PC-9 (cell line): Measurements from ENCODE around the gene HELZ2. TPM values are rescaled to one million over a fixed set of nuclear protein-coding genes. Genes with fewer than 3 reads are reported as not detected.

Experiments used
- BruUV-seq: library from RNA; stranded (reverse); fragments of 400-500 nt; replicated peaks from 2 replicates; lab custom pipeline; 2021; lab: Mats Ljungman, UMichigan
- CTCF ChIA-PET: fragments of 300-600 bp; sonication (Branson Sonifier 250); formaldehyde crosslinking; loops from one replicate; lab custom pipeline; 2022; ENCODE audit warnings: antibody characterized with exemption; lab: Charles Lee
- POLR2A ChIA-PET: fragments of 300-600 bp; sonication (Branson Sonifier 250); formaldehyde crosslinking; loops from one replicate; lab custom pipeline; 2022; ENCODE audit warnings: antibody characterized with exemption; ENCODE audit not compliant: unreplicated experiment; lab: Charles Lee
- DNase-seq, 2 experiments: peaks; one replicate each; pipeline versions ENCODE4 v3.0.0 to v3.0.0-alpha.2; 2015 to 2022; ENCODE audit warnings: mixed read lengths in 1 of 2
- H2AFZ ChIP-seq: fragments of 200-600 bp; sonication (generic); 2 replicates; pipeline ENCODE4 v1.8.1; 2017; ENCODE audit warnings: antibody characterized with exemption
- H3F3A ChIP-seq: fragments of 200-600 bp; sonication (generic); 2 replicates; pipeline ENCODE4 v1.8.1; 2017; ENCODE audit warnings: antibody characterized with exemption, mild to moderate bottlenecking, low read depth; ENCODE audit not compliant: insufficient read depth
- H3K27ac ChIP-seq: fragments of 200-600 bp; sonication (generic); 2 replicates; pipeline ENCODE4 v1.6.1; 2016; ENCODE audit warnings: mixed run types
- H3K27me3 ChIP-seq: fragments of 200-600 bp; sonication (generic); 2 replicates; pipeline ENCODE4 v1.6.1; 2016; ENCODE audit warnings: low read depth, mixed run types; ENCODE audit not compliant: insufficient read depth
- H3K36me3 ChIP-seq: fragments of 200-600 bp; sonication (generic); 2 replicates; pipeline ENCODE4 v1.6.1; 2016; ENCODE audit warnings: low read depth, mixed run types
- H3K4me1 ChIP-seq: fragments of 200-600 bp; sonication (generic); replicated peaks from 2 replicates; pipeline ENCODE4 v1.6.1; 2016; ENCODE audit warnings: mixed run types; ENCODE audit not compliant: insufficient read depth
- H3K4me2 ChIP-seq: fragments of 200-600 bp; sonication (generic); 2 replicates; pipeline ENCODE4 v1.6.1; 2017; ENCODE audit warnings: mixed run types
- H3K4me3 ChIP-seq: fragments of 200-600 bp; sonication (generic); 2 replicates; pipeline ENCODE4 v1.6.1; 2016; ENCODE audit warnings: mixed run types
- H3K79me2 ChIP-seq: fragments of 200-600 bp; sonication (generic); 2 replicates; pipeline ENCODE4 v1.6.1; 2017; ENCODE audit warnings: low read depth, mixed run types
- H3K9me2 ChIP-seq: fragments of 200-600 bp; sonication (generic); 2 replicates; pipeline ENCODE4 v1.8.1; 2017; ENCODE audit warnings: mild to moderate bottlenecking; ENCODE audit not compliant: insufficient read depth
- H3K9me3 ChIP-seq: fragments of 200-600 bp; sonication (generic); 2 replicates; pipeline ENCODE4 v1.8.1; 2016; ENCODE audit warnings: low read depth; ENCODE audit not compliant: insufficient read depth
- H4K20me1 ChIP-seq: fragments of 200-600 bp; sonication (generic); 2 replicates; pipeline ENCODE4 v1.8.1; 2017; ENCODE audit not compliant: insufficient read depth
- EZH2 ChIP-seq: fragments of 200-600 bp; sonication (generic); IDR thresholded peaks from 2 replicates; pipeline ENCODE4 v1.8.0; 2017; ENCODE audit warnings: antibody characterized with exemption, low read depth
- intact Hi-C: fragments of 100-400 bp; cut with micrococcal nuclease; formaldehyde crosslinking; loops from one replicate; pipeline ENCODE4 v1.10.0; 2022; ENCODE audit not compliant: unreplicated experiment
- total RNA-seq: library from RNA; stranded (reverse); gene quantifications from 2 replicates; pipeline ENCODE4 v1.2.3, GENCODE V29; 2021
- TF ChIP-seq, protein P1 (sequence below): fragments of 200-600 bp; sonication (generic); conservative IDR thresholded peaks from 2 replicates; pipeline ENCODE4 v1.6.1; 2017; ENCODE audit warnings: mixed run types, antibody characterized with exemption, mild to moderate bottlenecking, moderate library complexity

Gene HELZ2
- total RNA-seq, 1 experiment from 2014 or later = 33.7 TPM

DNA sequence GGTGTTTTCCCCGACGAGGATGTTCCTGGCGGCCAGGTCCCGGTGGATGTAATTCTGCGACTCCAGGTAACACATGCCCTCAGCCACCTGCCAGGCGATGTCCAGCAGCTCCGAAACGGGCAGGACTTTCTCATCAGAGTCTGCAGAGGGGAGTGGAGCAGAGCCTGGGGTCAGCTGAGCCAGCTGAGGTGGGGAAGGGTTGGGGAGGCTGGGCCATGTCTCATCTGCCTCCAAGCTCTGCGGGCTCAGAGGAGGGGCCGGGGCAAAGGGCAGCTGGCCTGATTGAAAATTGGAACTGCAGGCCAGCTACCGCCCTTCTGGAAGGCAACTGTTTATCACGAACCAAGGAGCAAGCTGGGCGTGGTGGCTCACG is 43.3 kb downstream of the HELZ2 start:
- intact Hi-C loops = no loop called here
- H3K27ac ChIP-seq = no peak overlapping the region
- H4K20me1 ChIP-seq = no peaks in the 10 kb centered on the region
- H3K9me3 ChIP-seq = no peaks in the 10 kb centered on the region
- peaks cover 55% of the 10 kb centered on the region; the same call in 1 of the 2 replicates for H3F3A ChIP-seq
- DNase-seq = no peak
- H2AFZ ChIP-seq = no peak overlapping the region
- no peak overlapping the region for H3K4me2 ChIP-seq
- peaks cover 21% of the 10 kb centered on the region for H3K4me1 ChIP-seq
- ChIA-PET POLR2A (interaction anchor here (0.7 kb wide), 1 partner anchor 9 kb away, joined by 5 read pairs; no protein-coding TSS in a partner anchor), CTCF (no interaction called here)
- no peaks in the 10 kb centered on the region for H3K27me3 ChIP-seq
- no peaks in the 10 kb centered on the region for H3K36me3 ChIP-seq
- no TSS peak for BruUV-seq
- no peaks in the 10 kb centered on the region for H3K79me2 ChIP-seq
- no peak overlapping the region for H3K4me3 ChIP-seq
- no peaks in the 10 kb centered on the region for H3K9me2 ChIP-seq
- TF ChIP-seq, protein P1, sequence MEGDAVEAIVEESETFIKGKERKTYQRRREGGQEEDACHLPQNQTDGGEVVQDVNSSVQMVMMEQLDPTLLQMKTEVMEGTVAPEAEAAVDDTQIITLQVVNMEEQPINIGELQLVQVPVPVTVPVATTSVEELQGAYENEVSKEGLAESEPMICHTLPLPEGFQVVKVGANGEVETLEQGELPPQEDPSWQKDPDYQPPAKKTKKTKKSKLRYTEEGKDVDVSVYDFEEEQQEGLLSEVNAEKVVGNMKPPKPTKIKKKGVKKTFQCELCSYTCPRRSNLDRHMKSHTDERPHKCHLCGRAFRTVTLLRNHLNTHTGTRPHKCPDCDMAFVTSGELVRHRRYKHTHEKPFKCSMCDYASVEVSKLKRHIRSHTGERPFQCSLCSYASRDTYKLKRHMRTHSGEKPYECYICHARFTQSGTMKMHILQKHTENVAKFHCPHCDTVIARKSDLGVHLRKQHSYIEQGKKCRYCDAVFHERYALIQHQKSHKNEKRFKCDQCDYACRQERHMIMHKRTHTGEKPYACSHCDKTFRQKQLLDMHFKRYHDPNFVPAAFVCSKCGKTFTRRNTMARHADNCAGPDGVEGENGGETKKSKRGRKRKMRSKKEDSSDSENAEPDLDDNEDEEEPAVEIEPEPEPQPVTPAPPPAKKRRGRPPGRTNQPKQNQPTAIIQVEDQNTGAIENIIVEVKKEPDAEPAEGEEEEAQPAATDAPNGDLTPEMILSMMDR = no peak
- TF ChIP-seq EZH2 = no peak

DNA sequence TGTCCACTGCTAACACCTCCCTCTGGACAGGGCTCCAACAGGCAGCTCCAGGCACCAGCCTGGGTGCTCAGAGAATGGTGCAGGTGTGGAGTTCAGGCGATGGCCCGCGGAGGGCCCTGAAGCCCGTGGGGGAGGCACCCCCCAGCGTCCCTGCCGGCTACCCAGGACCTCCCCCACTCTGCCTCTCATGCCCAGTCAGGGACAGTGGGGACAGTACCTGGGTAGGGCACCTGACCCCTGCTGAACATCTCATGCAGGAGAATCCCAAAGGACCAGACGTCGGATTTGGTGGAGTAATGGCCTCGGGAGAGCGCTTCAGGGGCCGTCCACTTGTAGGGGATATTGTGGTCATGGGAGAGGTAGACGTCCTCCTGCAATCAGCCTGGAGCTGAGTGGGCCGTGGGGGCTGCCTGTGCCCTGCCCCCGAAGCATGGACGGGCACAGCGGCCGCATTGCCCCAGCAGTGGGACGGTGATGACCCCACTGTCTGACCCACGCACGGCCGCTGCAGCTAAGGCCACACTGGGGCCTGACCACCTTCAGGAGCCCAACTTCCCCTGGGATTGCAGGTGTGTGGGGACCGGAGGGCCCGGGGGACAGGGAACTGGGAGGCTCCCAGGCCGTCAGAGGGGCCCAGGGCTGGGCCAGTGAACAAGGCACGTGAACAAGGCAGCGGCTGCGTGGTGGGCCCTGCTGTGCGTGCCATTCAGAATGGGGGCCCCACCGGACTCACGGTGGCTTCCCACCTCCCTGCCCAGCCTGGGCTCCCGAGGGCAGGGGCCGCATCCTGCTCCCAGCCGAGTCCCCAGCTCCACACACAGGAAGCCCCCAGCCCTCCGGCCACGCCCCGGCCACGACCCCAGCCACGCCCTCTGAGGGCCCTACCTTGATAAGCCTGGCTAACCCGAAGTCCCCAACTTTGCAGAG is 43.9 kb downstream of the HELZ2 start:
- Histone ChIP-seq H3K4me1 (peaks cover 18% of the 10 kb centered on the region), H3K9me2 (no peaks in the 10 kb centered on the region), H3K4me3 (no peak overlapping the region), H3K27me3 (no peaks in the 10 kb centered on the region), H3K27ac (no peak overlapping the region), H3K4me2 (no peak overlapping the region), H2AFZ (no peak overlapping the region), H3K36me3 (no peaks in the 10 kb centered on the region), H3K79me2 (no peaks in the 10 kb centered on the region), H4K20me1 (no peaks in the 10 kb centered on the region), H3F3A (peaks cover 57% of the 10 kb centered on the region; the same call in 1 of the 2 replicates), H3K9me3 (no peaks in the 10 kb centered on the region)
- intact Hi-C loops = no loop called here
- BruUV-seq = no TSS peak
- ChIA-PET POLR2A (no interaction called here), CTCF (no interaction called here)
- no peak for DNase-seq
- TF ChIP-seq, protein P1 = no peak
- no peak for TF ChIP-seq EZH2

DNA sequence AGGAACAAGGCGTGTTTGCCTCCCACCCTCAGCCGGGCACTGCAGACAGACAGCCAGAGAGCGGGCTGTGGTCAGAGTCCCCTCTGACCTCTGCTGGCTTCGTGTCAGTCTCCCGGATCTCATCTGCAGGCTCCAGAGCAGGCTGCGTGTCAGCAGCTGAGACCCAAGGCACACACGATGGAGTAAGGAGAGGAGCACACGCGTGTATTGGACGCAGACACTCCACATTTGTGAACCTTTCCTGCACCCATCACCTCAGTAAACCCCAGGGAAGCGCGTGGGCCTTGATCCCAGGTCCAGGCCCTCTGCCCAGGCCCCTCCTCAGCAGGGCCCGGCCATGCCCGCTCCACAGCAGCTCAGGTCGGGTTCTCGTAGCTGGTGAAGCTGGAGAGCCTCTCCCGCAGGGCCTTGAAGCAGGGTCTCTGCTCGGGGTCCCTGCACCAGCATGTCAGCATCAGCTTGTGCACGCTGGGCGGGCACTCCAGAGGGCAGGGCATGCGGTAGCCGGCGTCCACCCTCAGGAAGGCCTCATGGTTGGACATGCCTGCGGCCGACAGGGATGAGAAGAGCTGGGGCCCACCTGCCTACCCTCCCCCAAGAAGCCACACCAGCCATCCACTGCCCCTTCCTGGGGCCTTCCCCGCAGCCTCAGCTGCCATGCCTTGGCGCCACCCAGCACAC is 44.7 kb downstream of the HELZ2 start:
- Histone ChIP-seq H4K20me1 (no peaks in the 10 kb centered on the region; the same call in 1 of the 2 replicates), H3K4me2 (no peak overlapping the region), H3K4me1 (peaks cover 10% of the 10 kb centered on the region), H3K27me3 (no peaks in the 10 kb centered on the region), H3K9me2 (no peaks in the 10 kb centered on the region), H3K27ac (no peak overlapping the region), H3K4me3 (no peak overlapping the region), H2AFZ (no peak overlapping the region), H3K36me3 (no peaks in the 10 kb centered on the region), H3K9me3 (no peaks in the 10 kb centered on the region), H3F3A (peaks cover 57% of the 10 kb centered on the region; the same call in 1 of the 2 replicates), H3K79me2 (no peaks in the 10 kb centered on the region)
- CTCF ChIA-PET = interaction anchor here (0.6 kb wide), 1 partner anchor 430 kb away, joined by 3 read pairs; no protein-coding TSS in a partner anchor
- intact Hi-C loops = no loop called here
- no TSS peak for BruUV-seq
- TF ChIP-seq, protein P1 = no peak
- no peak for TF ChIP-seq EZH2
- DNase-seq = no peak
- POLR2A ChIA-PET = no interaction called here
